HCT116 (cell line): ENCODE results near the gene CACNA2D3. TPM values are rescaled to one million over a fixed set of nuclear protein-coding genes. Genes with fewer than 3 reads are reported as not detected.

Source experiments
- ATAC-seq: fragments of 200-7000 bp; cut with Tn5 transposase; 2 replicates; pipeline ENCODE4 v1.9.1; 2020; ENCODE audit warnings: mild to moderate bottlenecking, moderate library complexity
- BruUV-seq: library from RNA; stranded (reverse); fragments of 400-500 nt; replicated peaks from 2 replicates; lab custom pipeline; 2021; lab: Mats Ljungman, UMichigan
- CTCF ChIA-PET: fragments of 300-600 bp; sonication (Branson Sonifier 250); formaldehyde crosslinking; loops from one replicate; lab custom pipeline; 2021; ENCODE audit warnings: antibody characterized with exemption; lab: Charles Lee
- POLR2A ChIA-PET: fragments of 300-600, 350-600 bp; sonication (Branson Sonifier 250); formaldehyde crosslinking; loops from one replicate; lab custom pipeline; 2021; ENCODE audit warnings: antibody characterized with exemption; lab: Charles Lee
- RAD21 ChIA-PET, 2 experiments: fragments of 300-600 bp; sonication (Branson Sonifier 250); formaldehyde crosslinking; loops; one replicate each; lab custom pipeline; 2023; ENCODE audit warnings: low total read pairs in 2 of 2; ENCODE audit not compliant: uncharacterized antibody in 2 of 2, unreplicated experiment in 2 of 2, low non-redundant PET in 1 of 2; lab: Charles Lee
- DNase-seq: peaks from one replicate; pipeline ENCODE4 v3.0.0-alpha.2; 2010; ENCODE audit warnings: low read depth, low spot score
- H2AFZ ChIP-seq: fragments of 200-600 bp; shearing (Covaris generic), sonication (generic); 2 replicates; pipeline ENCODE4 v1.6.1; 2017; ENCODE audit warnings: low read depth, mixed run types, mixed read lengths, antibody characterized with exemption, low read length; ENCODE audit not compliant: poor library complexity, severe bottlenecking
- H3K27ac ChIP-seq: 2 replicates; pipeline ENCODE4 v1.5.1; 2012; ENCODE audit warnings: low read depth, low read length
- H3K27me3 ChIP-seq: fragments of 200-600 bp; sonication (generic); 2 replicates; pipeline ENCODE4 v1.6.1; 2016; ENCODE audit warnings: mixed run types, low read length, mixed read lengths; ENCODE audit not compliant: insufficient read depth
- H3K36me3 ChIP-seq, 2 experiments: fragments of 200-500 bp in 1 of 2; fragments of 200-600 bp in 1 of 2; sonication (Bioruptor generic) in 1 of 2; sonication (generic) in 1 of 2; 2 replicates each; pipeline versions ENCODE4 v1.5.1 to v1.6.1; 2014 to 2016; ENCODE audit warnings: low read length in 2 of 2, inconsistent platforms in 1 of 2, mixed read lengths in 1 of 2, mixed run types in 1 of 2; ENCODE audit not compliant: insufficient read depth in 2 of 2, control insufficient read depth in 1 of 2
- H3K4me1 ChIP-seq, 2 experiments: fragments of 200-600 bp in 1 of 2; sonication (generic) in 1 of 2; 2 replicates each; pipeline versions ENCODE4 v1.5.1 to v1.6.1; 2012 to 2017; ENCODE audit warnings: low read length in 2 of 2, inconsistent platforms in 1 of 2, mild to moderate bottlenecking in 1 of 2, mixed read lengths in 1 of 2, mixed run types in 1 of 2, moderate library complexity in 1 of 2; ENCODE audit not compliant: insufficient read depth in 2 of 2, control insufficient read depth in 1 of 2
- H3K4me2 ChIP-seq: fragments of 200-600 bp; sonication (generic); 2 replicates; pipeline ENCODE4 v1.6.1; 2017; ENCODE audit warnings: mixed run types, low read length, mixed read lengths
- H3K4me3 ChIP-seq, 2 experiments: fragments of 200-600 bp in 1 of 2; sonication (generic) in 1 of 2; replicated peaks in 1 of 2; 2 replicates each; pipeline ENCODE4 v1.5.1; 2011 to 2016; ENCODE audit warnings: low read length in 2 of 2, control low read depth in 1 of 2, low read depth in 1 of 2, mild to moderate bottlenecking in 1 of 2, mixed read lengths in 1 of 2, mixed run types in 1 of 2
- H3K79me2 ChIP-seq: fragments of 200-600 bp; sonication (generic); 2 replicates; pipeline ENCODE4 v1.6.1; 2017; ENCODE audit warnings: mild to moderate bottlenecking, mixed run types, low read length, moderate library complexity, mixed read lengths; ENCODE audit not compliant: insufficient read depth
- H3K9ac ChIP-seq: fragments of 200-600 bp; sonication (generic); 2 replicates; pipeline ENCODE4 v1.6.1; 2016; ENCODE audit warnings: low read length, mixed read lengths
- H3K9me2 ChIP-seq: fragments of 200-600 bp; sonication (generic), shearing (Covaris generic); 2 replicates; pipeline ENCODE4 v1.6.1; 2017; ENCODE audit warnings: mixed run types, mild to moderate bottlenecking, moderate library complexity; ENCODE audit not compliant: insufficient read depth
- H3K9me3 ChIP-seq, 2 experiments: fragments of 200-500 bp in 1 of 2; fragments of 200-600 bp in 1 of 2; sonication (Bioruptor generic) in 1 of 2; sonication (generic) in 1 of 2; 2 replicates each; pipeline ENCODE4 v1.6.1; 2014 to 2017; ENCODE audit warnings: low read length in 2 of 2, mixed read lengths in 2 of 2, inconsistent platforms in 1 of 2, low read depth in 1 of 2, mild to moderate bottlenecking in 1 of 2, mixed run types in 1 of 2, moderate library complexity in 1 of 2; ENCODE audit not compliant: control insufficient read depth in 1 of 2, insufficient read depth in 1 of 2
- H4K20me1 ChIP-seq: fragments of 200-600 bp; sonication (generic), shearing (Covaris generic); 2 replicates; pipeline ENCODE4 v1.6.1; 2017; ENCODE audit warnings: mixed run types, mild to moderate bottlenecking, moderate library complexity; ENCODE audit not compliant: insufficient read depth
- CEBPB ChIP-seq: IDR thresholded peaks from 2 replicates; pipeline ENCODE4 v1.6.1; 2012; ENCODE audit warnings: low read depth
- EGR1 ChIP-seq: IDR thresholded peaks from 2 replicates; pipeline ENCODE4 v1.6.1; 2012; ENCODE audit warnings: low read depth
- ELF1 ChIP-seq: IDR thresholded peaks from 2 replicates; pipeline ENCODE4 v1.6.1; 2012; ENCODE audit warnings: low read depth, borderline replicate concordance
- EZH2 ChIP-seq: fragments of 200-600 bp; sonication (generic); IDR thresholded peaks from 2 replicates; pipeline ENCODE4 v1.6.1; 2017; ENCODE audit warnings: antibody characterized with exemption, mixed run types
- EZH2phosphoT487 ChIP-seq: fragments of 200-600 bp; IDR thresholded peaks from 2 replicates; pipeline ENCODE4 v1.6.1; 2018; ENCODE audit warnings: antibody characterized with exemption, borderline replicate concordance
- FOSL1 ChIP-seq: IDR thresholded peaks from 2 replicates; pipeline ENCODE4 v1.6.1; 2012; ENCODE audit warnings: low read depth
- JUND ChIP-seq: IDR thresholded peaks from 2 replicates; pipeline ENCODE4 v1.6.1; 2012
- POLR2A ChIP-seq: IDR thresholded peaks from 2 replicates; pipeline ENCODE4 v1.7.0; 2011; ENCODE audit warnings: borderline replicate concordance; ENCODE audit not compliant: insufficient read depth, insufficient read length; ENCODE audit errors: extremely low read depth
- RAD21 ChIP-seq: IDR thresholded peaks from 2 replicates; pipeline ENCODE4 v1.6.1; 2012; ENCODE audit warnings: low read depth, mild to moderate bottlenecking
- SP1 ChIP-seq: IDR thresholded peaks from 2 replicates; pipeline ENCODE4 v1.6.1; 2012; ENCODE audit warnings: low read depth
- TCF7L2 ChIP-seq: IDR thresholded peaks from 2 replicates; pipeline ENCODE4 v1.7.0; 2011; ENCODE audit warnings: borderline replicate concordance, inconsistent platforms; ENCODE audit not compliant: insufficient read depth, insufficient read length; ENCODE audit errors: extremely low read depth
- YY1 ChIP-seq: IDR thresholded peaks from 2 replicates; pipeline ENCODE4 v1.6.1; 2011; ENCODE audit warnings: low read length, low read depth, moderate library complexity, mild to moderate bottlenecking; ENCODE audit not compliant: insufficient replicate concordance; ENCODE audit errors: extremely low read depth
- ZNF274 ChIP-seq: fragments of 200-500 bp; sonication (Bioruptor generic); IDR thresholded peaks from 2 replicates; pipeline ENCODE4 v1.6.1; 2014; ENCODE audit warnings: mild to moderate bottlenecking, low read depth, low read length, inconsistent platforms
- intact Hi-C: fragments of 100-400 bp; cut with micrococcal nuclease; formaldehyde crosslinking; loops from 2 replicates; pipeline ENCODE4 v1.10.0; 2022
- total RNA-seq: library from RNA; stranded (reverse); gene quantifications from one replicate; pipeline ENCODE4 v1.2.1, GENCODE V29; 2021; ENCODE audit not compliant: unreplicated experiment
- TF ChIP-seq, protein P1 (sequence below): IDR thresholded peaks from 2 replicates; pipeline ENCODE4 v1.6.1; 2012; ENCODE audit warnings: low read depth
- TF ChIP-seq, protein P2 (sequence below): IDR thresholded peaks from 2 replicates; pipeline ENCODE4 v1.6.1; 2012
- TF ChIP-seq, protein P3 (sequence below): IDR thresholded peaks from 2 replicates; pipeline ENCODE4 v1.6.1; 2011; ENCODE audit warnings: mild to moderate bottlenecking, low read length, moderate library complexity; ENCODE audit not compliant: insufficient replicate concordance; ENCODE audit errors: extremely low read depth

Gene CACNA2D3
- total RNA-seq, 1 experiment from 2014 or later, result 0.20 TPM

DNA sequence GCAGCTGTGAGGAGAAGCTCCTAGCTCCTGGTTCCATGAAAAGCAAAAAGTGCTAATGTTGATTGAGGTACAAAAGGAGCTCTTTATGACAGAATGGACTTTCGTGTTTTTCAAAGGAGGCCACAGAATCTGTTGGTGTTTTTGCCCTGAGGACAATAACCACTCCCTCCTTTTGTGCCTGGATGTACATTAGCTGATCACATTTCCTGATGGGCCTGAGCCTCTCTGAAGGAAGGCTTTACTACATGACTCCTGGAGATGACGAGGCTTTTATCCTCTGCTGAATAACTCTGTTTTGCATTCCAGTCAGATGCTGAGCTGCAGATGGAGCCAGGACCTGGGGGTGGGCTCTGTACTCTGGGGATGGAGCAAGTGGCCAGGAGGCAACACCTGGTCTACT is 301.9 kb downstream of the CACNA2D3 start:
- CTCF ChIA-PET, result interaction anchor here (1.3 kb wide), 1 partner anchor 10 kb away, joined by 4 read pairs; no protein-coding TSS in a partner anchor
- no peaks in the 10 kb centered on the region for H4K20me1 ChIP-seq
- no peak for TF ChIP-seq EZH2phosphoT487
- TF ChIP-seq YY1, result no peak
- no peak for TF ChIP-seq TCF7L2
- no peak for TF ChIP-seq JUND
- no peak for TF ChIP-seq ZNF274
- no peak for TF ChIP-seq SP1
- TF ChIP-seq FOSL1, result no peak
- TF ChIP-seq EGR1, result no peak
- TF ChIP-seq CEBPB, result no peak
- TF ChIP-seq RAD21, result no peak
- TF ChIP-seq, protein P1, sequence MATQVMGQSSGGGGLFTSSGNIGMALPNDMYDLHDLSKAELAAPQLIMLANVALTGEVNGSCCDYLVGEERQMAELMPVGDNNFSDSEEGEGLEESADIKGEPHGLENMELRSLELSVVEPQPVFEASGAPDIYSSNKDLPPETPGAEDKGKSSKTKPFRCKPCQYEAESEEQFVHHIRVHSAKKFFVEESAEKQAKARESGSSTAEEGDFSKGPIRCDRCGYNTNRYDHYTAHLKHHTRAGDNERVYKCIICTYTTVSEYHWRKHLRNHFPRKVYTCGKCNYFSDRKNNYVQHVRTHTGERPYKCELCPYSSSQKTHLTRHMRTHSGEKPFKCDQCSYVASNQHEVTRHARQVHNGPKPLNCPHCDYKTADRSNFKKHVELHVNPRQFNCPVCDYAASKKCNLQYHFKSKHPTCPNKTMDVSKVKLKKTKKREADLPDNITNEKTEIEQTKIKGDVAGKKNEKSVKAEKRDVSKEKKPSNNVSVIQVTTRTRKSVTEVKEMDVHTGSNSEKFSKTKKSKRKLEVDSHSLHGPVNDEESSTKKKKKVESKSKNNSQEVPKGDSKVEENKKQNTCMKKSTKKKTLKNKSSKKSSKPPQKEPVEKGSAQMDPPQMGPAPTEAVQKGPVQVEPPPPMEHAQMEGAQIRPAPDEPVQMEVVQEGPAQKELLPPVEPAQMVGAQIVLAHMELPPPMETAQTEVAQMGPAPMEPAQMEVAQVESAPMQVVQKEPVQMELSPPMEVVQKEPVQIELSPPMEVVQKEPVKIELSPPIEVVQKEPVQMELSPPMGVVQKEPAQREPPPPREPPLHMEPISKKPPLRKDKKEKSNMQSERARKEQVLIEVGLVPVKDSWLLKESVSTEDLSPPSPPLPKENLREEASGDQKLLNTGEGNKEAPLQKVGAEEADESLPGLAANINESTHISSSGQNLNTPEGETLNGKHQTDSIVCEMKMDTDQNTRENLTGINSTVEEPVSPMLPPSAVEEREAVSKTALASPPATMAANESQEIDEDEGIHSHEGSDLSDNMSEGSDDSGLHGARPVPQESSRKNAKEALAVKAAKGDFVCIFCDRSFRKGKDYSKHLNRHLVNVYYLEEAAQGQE, result no peak
- TF ChIP-seq, protein P2, sequence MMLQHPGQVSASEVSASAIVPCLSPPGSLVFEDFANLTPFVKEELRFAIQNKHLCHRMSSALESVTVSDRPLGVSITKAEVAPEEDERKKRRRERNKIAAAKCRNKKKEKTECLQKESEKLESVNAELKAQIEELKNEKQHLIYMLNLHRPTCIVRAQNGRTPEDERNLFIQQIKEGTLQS, result no peak
- TF ChIP-seq ELF1, result no peak
- TF ChIP-seq, protein P3, sequence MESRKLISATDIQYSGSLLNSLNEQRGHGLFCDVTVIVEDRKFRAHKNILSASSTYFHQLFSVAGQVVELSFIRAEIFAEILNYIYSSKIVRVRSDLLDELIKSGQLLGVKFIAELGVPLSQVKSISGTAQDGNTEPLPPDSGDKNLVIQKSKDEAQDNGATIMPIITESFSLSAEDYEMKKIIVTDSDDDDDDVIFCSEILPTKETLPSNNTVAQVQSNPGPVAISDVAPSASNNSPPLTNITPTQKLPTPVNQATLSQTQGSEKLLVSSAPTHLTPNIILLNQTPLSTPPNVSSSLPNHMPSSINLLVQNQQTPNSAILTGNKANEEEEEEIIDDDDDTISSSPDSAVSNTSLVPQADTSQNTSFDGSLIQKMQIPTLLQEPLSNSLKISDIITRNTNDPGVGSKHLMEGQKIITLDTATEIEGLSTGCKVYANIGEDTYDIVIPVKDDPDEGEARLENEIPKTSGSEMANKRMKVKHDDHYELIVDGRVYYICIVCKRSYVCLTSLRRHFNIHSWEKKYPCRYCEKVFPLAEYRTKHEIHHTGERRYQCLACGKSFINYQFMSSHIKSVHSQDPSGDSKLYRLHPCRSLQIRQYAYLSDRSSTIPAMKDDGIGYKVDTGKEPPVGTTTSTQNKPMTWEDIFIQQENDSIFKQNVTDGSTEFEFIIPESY, result no peak
- no peak for TF ChIP-seq POLR2A
- TF ChIP-seq EZH2, result no peak
- ATAC-seq (no peak), DNase-seq (no peak)
- intact Hi-C loops, result no loop called here
- H3K36me3 ChIP-seq, result no peaks in the 10 kb centered on the region
- no peaks in the 10 kb centered on the region for H3K9me2 ChIP-seq
- no peak overlapping the region for H2AFZ ChIP-seq
- no peak overlapping the region for H3K27ac ChIP-seq
- POLR2A ChIA-PET, result no interaction called here
- H3K4me2 ChIP-seq, result no peak overlapping the region
- H3K9me3 ChIP-seq, result no peaks in the 10 kb centered on the region
- RAD21 ChIA-PET, result no interaction called here
- no peak overlapping the region for H3K4me3 ChIP-seq
- no peaks in the 10 kb centered on the region for H3K79me2 ChIP-seq
- BruUV-seq, result no TSS peak
- no peaks in the 10 kb centered on the region for H3K27me3 ChIP-seq
- no peak overlapping the region for H3K9ac ChIP-seq
- H3K4me1 ChIP-seq, result no peaks in the 10 kb centered on the region
